ENCODE data around the gene PGM5. TPM values are rescaled to one million over a fixed set of nuclear protein-coding genes. Genes with fewer than 3 reads are reported as not detected.

Gene PGM5
- total RNA-seq, 1 experiment from 2014 or later, result not detected

DNA sequence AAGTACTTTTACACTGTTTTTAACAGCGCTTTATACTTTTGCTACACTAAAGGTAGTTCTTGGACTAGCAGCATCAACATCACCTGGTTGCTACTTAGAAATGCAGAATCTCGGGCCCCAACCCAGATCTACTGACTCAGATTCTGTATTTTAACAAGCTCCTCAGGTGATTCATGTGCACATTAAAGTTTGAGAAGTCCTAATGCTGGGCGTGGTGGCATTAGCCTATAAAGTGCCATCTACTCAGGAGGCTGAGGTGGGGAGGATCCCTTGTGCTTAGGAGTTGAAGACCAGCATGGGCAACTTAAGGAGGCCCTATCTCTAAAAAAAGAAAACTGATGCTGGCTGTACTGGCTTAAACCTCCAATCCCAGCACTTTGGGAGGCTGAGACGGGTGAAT, 157.6 kb downstream of the PGM5 start:
- no peak overlapping the region for H3K27ac ChIP-seq
- TF ChIP-seq EZH2 (IDR thresholded peaks at IDR 0.05; ENCODE audit: low read depth) (no peak), CTCF (conservative IDR thresholded peaks at IDR 0.05) (no peak)
- H3K27me3 ChIP-seq (ENCODE audit: insufficient read depth, low read depth), result 0 out of 2 replicates have a peak, but pooled peaks cover 3% of the 10 kb centered on the region
- CTCF ChIA-PET, result no interaction called here
- H3K36me3 ChIP-seq (ENCODE audit: low read depth), result no peaks in the 10 kb centered on the region
- no peak overlapping the region for H3K4me3 ChIP-seq
- no peaks in the 10 kb centered on the region for H3K4me1 ChIP-seq (replicated peaks; ENCODE audit: insufficient read depth)
- H2AFZ ChIP-seq, result no peak overlapping the region
- H3K4me2 ChIP-seq, result no peak overlapping the region
- no peak for DNase-seq
- no peaks in the 10 kb centered on the region for H3K9me3 ChIP-seq (ENCODE audit: insufficient read depth, low read depth)
- intact Hi-C loops (cut with micrococcal nuclease; ENCODE audit: unreplicated experiment), result no loop called here
- BruUV-seq (replicated peaks), result no TSS peak
- POLR2A ChIA-PET (ENCODE audit: unreplicated experiment), result no interaction called here
- no peaks in the 10 kb centered on the region for H4K20me1 ChIP-seq (ENCODE audit: insufficient read depth)
- no peaks in the 10 kb centered on the region for H3K9me2 ChIP-seq (ENCODE audit: insufficient read depth)
- no peaks in the 10 kb centered on the region for H3F3A ChIP-seq (ENCODE audit: insufficient read depth, low read depth)
- no peaks in the 10 kb centered on the region for H3K79me2 ChIP-seq (ENCODE audit: low read depth)

- POLR2A ChIA-PET (ENCODE audit: unreplicated experiment), result no interaction called here
- H2AFZ ChIP-seq, result no peak overlapping the region
These were observed 159.1 kb downstream of the PGM5 start for GRCh38 chr9:68515326-68516017.

GRCh38 chr9:68522131-68522530, 165.7 kb downstream of the PGM5 start:
- POLR2A ChIA-PET (ENCODE audit: unreplicated experiment), result no interaction called here
- intact Hi-C loops (cut with micrococcal nuclease; ENCODE audit: unreplicated experiment), result no loop called here
- Histone ChIP-seq H3K27me3 (ENCODE audit: insufficient read depth, low read depth) (peaks cover 19% of the 10 kb centered on the region; the same call in 1 of the 2 replicates), H3K36me3 (ENCODE audit: low read depth) (no peaks in the 10 kb centered on the region), H4K20me1 (ENCODE audit: insufficient read depth) (no peaks in the 10 kb centered on the region), H3K9me3 (ENCODE audit: insufficient read depth, low read depth) (no peaks in the 10 kb centered on the region), H3K27ac (no peak overlapping the region), H3K9me2 (ENCODE audit: insufficient read depth) (no peaks in the 10 kb centered on the region), H3K79me2 (ENCODE audit: low read depth) (no peaks in the 10 kb centered on the region), H3K4me3 (no peak overlapping the region), H2AFZ (no peak overlapping the region), H3F3A (ENCODE audit: insufficient read depth, low read depth) (no peaks in the 10 kb centered on the region), H3K4me1 (replicated peaks; ENCODE audit: insufficient read depth) (no peaks in the 10 kb centered on the region), H3K4me2 (no peak overlapping the region)
- BruUV-seq (replicated peaks), result no TSS peak
- TF ChIP-seq EZH2 (IDR thresholded peaks at IDR 0.05; ENCODE audit: low read depth) (no peak), CTCF (conservative IDR thresholded peaks at IDR 0.05) (no peak)
- CTCF ChIA-PET, result no interaction called here
- DNase-seq, result no peak

More at GRCh38 chr9:68515326-68516017, 159.1 kb downstream of the PGM5 start:
- H3K79me2 ChIP-seq (ENCODE audit: low read depth), result no peaks in the 10 kb centered on the region
- CTCF ChIA-PET, result no interaction called here
- no peaks in the 10 kb centered on the region for H3K9me2 ChIP-seq (ENCODE audit: insufficient read depth)
- intact Hi-C loops (cut with micrococcal nuclease; ENCODE audit: unreplicated experiment), result no loop called here
- TF ChIP-seq CTCF (conservative IDR thresholded peaks at IDR 0.05) (no peak), EZH2 (IDR thresholded peaks at IDR 0.05; ENCODE audit: low read depth) (no peak)
- H3K4me2 ChIP-seq, result no peak overlapping the region
- H3K9me3 ChIP-seq (ENCODE audit: insufficient read depth, low read depth), result no peaks in the 10 kb centered on the region
- no peaks in the 10 kb centered on the region for H3K36me3 ChIP-seq (ENCODE audit: low read depth)
- H3K27me3 ChIP-seq (ENCODE audit: insufficient read depth, low read depth), result 0 out of 2 replicates have a peak, but pooled peaks cover 3% of the 10 kb centered on the region
- H3K4me1 ChIP-seq (replicated peaks; ENCODE audit: insufficient read depth), result no peaks in the 10 kb centered on the region
- H4K20me1 ChIP-seq (ENCODE audit: insufficient read depth), result no peaks in the 10 kb centered on the region
- no TSS peak for BruUV-seq (replicated peaks)
- no peak overlapping the region for H3K4me3 ChIP-seq
- H3K27ac ChIP-seq, result no peak overlapping the region
- no peaks in the 10 kb centered on the region for H3F3A ChIP-seq (ENCODE audit: insufficient read depth, low read depth)
- peak in 1 of 2 experiments; percentile 72 for DNase-seq
